GM12873 (cell line): Measurements from ENCODE around the gene CCDC127.

Experiments
- CTCF ChIP-seq: IDR thresholded peaks from 2 replicates; pipeline ENCODE4 v1.5.1; 2012; ENCODE audit warnings: low read depth, mild to moderate bottlenecking, moderate library complexity, low read length, control low read depth; ENCODE audit not compliant: insufficient read depth; ENCODE audit errors: missing control alignments

The CCDC127 gene

DNA sequence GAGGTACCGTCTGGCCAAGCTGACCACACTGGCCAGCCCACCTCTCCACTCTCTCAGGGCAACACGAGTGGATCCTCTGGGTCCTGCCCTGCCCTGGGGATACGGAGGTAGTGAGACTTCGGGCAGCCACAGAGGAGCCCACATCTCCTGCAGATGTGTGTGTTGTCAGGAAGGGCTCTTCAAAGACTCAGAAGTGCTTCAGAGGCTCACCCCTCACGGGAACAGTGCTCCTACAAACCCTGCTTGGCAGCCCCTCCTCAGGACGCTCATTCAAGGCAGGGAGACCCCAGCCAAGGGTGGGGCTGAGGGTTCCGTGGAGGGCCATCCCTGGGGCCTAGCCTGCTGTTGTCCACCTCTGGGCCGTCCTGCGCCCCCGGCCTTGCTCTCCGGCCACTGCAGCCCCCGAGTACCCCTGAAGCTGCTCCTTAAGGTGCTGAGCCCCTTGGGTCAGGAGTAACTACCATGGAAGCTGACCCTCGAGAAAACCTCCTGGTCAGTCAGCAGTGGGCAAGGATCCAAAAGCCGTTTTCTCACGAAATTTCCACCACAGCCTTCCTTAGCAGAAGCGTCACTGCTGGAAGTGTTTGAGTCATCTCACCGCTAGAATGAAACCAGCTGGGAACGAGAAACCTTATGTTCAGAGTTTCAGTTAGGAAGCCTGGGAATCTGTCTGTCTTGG, 49.8 kb downstream of the CCDC127 start:
- TF ChIP-seq CTCF, result no peak

GRCh38 chr5:167511-167910, 50.4 kb downstream of the CCDC127 start:
- TF ChIP-seq CTCF, result no peak

DNA sequence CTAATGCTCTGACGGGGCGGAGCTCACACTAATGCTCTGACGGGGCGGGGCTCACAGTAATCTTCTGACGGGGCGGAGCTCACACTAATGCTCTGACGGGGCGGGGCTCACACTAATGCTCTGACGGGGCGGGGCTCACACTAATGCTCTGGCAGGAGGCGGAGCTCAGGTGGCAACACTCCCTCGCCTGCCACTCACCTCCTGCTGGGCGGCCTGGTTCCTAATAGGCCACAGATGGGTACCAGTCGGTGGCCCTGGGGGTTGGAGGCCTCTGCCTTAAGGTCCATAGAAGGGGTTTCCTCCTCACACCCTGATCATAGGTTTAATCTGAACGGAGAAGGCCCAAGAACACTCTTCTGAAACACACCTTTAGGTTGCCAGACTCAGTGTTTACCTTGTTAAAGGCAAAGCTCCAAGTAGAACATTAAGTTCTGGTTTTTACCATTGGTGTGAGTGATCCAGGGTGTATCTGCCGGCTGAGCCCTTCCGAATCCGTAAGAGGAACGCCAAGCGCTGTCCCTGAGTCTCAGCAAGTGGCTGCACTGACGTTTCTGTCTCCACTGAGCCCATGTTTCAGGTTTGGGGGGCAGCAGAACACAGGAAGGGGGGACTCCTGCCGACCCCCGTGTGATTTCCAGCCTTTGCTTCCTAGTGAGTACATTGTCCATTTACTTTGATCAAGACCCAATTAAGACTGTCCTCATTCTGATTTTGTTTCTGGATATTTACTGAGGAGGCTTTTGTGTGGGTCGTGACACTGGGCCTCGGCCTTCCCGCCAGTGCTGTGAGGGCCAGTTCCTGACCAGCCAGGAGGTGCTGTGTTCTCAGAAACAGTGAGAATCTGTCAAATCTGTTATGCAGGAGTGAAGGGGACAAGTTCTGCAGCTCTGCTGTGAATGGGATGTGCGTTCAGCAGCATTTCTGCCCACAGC, 51.2 kb downstream of the CCDC127 start:
- TF ChIP-seq CTCF, result no peak

GRCh38 chr5:164244-164643, 53.7 kb downstream of the CCDC127 start:
- no peak for TF ChIP-seq CTCF

DNA sequence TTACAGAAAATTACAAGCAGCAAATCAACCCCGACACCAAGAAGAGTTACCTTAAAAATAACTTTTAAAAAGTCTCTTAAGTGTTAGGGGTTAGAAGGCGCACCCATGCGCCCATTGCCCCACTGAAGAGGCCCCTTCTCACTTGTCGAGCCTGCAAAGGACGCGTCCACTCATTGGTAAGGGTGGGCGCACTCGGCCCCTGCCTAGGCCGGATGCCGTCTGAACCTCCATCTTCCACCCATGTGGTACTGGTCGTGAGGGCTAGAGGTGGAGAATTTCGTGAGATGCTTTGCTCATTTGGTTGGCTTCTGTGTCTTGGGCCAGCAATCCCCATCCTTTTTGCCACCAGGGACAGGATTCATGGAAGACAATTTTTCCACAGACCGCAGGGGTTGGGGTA, 54.1 kb downstream of the CCDC127 start:
- TF ChIP-seq CTCF, result no peak

- no peak for TF ChIP-seq CTCF
These were observed 54.7 kb downstream of the CCDC127 start for GRCh38 chr5:163338-163620.

DNA sequence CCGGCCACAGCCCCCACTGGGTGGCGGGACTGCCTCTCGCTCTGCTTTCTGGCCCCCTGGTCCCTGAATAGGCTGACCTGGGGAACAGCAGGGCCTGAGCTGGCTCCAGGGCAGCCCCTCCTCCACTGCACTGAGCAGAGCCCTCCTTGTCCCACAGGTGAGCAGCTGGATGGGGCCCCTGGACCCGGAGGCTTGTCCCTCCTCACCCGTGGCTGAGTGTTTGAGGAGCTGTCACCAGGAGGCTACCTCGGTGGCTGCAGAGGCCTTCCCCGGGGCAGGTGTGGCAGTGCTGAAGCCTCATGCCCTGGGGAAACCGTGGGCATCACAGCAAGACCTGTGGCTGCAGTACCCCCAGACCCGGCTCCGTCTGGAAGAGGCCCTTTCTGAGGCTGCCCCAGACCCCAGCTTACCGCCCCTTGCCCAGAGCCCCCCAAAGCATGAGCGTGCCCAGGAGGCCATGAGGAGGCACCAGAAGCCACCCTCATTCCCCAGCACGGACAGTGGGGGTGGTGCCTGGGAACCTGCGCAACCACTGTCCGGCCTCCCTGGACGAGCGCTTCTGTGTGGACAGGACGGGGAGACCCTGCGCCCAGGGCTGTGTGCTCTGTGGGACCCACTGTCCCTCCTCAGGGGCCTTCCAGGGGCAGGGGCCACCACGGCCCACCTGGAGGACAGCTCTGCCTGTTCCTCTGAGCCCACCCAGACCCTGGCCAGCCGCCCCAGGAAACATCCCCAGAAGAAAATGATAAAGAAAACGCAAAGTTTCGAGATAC, 55.2 kb downstream of the CCDC127 start:
- TF ChIP-seq CTCF, result no peak
